ENCODE results near the gene BAMBI. TPM values are rescaled to one million over a fixed set of nuclear protein-coding genes. Genes with fewer than 3 reads are reported as not detected.

BAMBI gene
- total RNA-seq, 2 experiments from 2014 or later, result 0.31 to 0.33 TPM

DNA sequence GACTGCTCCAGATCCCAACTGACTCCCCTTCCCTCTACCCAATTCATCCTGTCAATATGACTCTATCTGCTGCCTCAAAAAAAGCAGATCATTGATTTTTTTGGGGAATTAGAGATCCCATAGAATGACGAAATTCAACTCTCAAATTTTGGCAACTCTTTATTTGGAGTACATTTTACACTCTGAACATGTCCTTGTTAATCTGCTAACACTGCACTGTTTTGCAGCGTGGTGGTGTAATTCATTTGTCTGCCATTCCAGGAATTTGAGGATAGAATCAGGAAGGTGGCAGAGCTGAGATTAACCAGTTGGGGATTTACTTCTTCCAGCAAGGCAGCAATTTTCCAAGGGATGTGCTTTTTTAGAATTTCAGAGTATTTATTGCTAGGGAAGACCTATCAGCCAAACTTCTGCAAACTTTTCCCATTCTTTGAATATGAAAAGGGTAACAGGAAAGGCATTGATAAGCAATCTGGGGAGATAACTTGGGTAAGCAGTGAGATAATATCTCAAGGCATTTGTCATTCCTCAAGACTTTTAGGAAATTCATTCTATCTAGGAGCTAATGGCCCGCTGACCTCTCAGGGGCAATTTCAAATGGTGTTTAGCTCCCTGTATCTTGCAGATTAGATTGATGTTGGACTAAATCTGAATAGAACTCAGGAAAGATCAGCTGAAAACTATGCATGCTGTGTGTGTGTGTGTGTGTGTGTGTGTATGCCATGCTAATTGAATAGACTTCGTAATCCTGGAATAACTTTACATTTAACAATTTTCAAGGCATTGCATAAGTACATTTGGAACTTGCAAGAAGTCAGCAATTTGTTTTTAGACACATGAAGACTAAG is 9.7 kb downstream of the BAMBI start:
- Mint-ChIP-seq H3K36me3 (no peaks in the 10 kb centered on the region), H3K27ac (no peak overlapping the region), H3K27me3 (peaks cover 17% of the 10 kb centered on the region), H3K9me3 (no peaks in the 10 kb centered on the region), H3K4me3 (no peak overlapping the region), H3K4me1 (ENCODE audit: low read depth) (no peaks in the 10 kb centered on the region)
- ChIA-PET POLR2A (no interaction called here), CTCF (no interaction called here)
- intact Hi-C loops (cut with micrococcal nuclease), result no loop called here
- DNase-seq, result no peak

DNA sequence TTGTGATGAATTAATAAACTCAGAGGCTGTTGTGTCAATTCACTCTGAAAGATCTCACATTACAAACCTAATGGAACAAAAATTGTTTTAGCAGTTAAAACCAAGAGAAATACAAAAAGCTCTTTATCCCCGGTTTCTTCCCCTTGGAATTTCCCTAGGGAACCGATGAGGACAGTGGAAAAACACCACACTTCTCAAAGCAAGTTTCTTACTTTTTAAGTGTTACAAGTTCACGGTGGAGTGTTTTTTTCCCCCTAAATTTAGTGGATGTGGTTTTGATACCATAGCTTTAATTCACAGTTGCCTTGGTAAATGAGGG is 10.3 kb downstream of the BAMBI start:
- H3K36me3 Mint-ChIP-seq, result no peaks in the 10 kb centered on the region
- H3K27ac Mint-ChIP-seq, result no peak overlapping the region
- POLR2A ChIA-PET, result no interaction called here
- H3K9me3 Mint-ChIP-seq, result no peaks in the 10 kb centered on the region
- peaks cover 17% of the 10 kb centered on the region for H3K27me3 Mint-ChIP-seq
- DNase-seq, result no peak
- intact Hi-C loops (cut with micrococcal nuclease), result no loop called here
- CTCF ChIA-PET, result no interaction called here
- H3K4me1 Mint-ChIP-seq (ENCODE audit: low read depth), result no peaks in the 10 kb centered on the region
- no peak overlapping the region for H3K4me3 Mint-ChIP-seq

DNA sequence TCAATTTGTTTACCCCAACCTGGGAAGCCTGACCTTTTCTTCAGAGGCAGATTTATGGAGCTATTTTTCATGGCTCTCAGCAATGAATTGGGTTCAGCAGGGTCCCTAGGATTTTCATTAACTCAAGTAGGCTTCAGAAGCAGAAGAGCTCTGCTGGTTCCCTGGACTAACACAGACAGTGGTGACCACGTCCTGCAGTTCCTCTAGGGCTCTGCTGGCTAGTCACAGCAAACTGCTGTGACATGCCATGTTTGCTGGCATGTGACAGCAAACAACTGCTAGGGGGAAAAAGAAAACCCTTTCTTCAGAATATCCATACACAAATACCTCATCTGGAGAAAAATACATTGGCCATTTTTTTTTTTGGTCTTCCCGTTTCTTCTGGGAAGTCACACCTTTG is 13.2 kb downstream of the BAMBI start:
- Mint-ChIP-seq H3K4me3 (no peak overlapping the region), H3K36me3 (no peaks in the 10 kb centered on the region), H3K27me3 (peaks cover 15% of the 10 kb centered on the region), H3K9me3 (no peaks in the 10 kb centered on the region), H3K27ac (no peak overlapping the region), H3K4me1 (ENCODE audit: low read depth) (no peaks in the 10 kb centered on the region)
- POLR2A ChIA-PET, result no interaction called here
- CTCF ChIA-PET, result no interaction called here
- intact Hi-C loops (cut with micrococcal nuclease), result no loop called here
- DNase-seq, result no peak

DNA sequence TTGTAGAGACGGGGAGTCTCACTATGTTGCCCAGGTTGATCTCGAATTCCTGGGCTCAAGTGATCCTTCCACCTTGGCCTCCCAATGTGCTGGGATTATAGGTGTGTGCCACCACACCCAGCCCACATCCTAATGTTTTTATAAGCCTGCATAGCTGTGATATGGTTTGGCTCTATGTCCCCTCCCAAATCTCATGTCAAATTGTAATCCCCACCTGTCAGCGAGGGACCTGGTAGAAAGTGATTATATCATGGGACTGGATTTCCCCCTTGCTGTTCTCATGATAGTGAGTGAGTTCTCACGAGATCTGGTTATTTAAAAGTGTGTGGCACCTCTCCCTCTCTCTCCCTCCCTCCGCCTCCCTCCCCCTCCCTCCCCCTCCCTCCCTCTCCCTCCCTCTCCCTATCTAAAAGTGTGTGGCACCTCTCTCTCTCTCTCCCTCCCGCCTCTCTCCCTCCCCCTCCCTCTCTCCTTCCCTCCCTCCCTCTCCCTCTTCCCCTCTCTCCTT is 13.9 kb downstream of the BAMBI start:
- Mint-ChIP-seq H3K27ac (no peak overlapping the region), H3K27me3 (peaks cover 15% of the 10 kb centered on the region), H3K36me3 (no peaks in the 10 kb centered on the region), H3K9me3 (no peaks in the 10 kb centered on the region), H3K4me1 (ENCODE audit: low read depth) (no peaks in the 10 kb centered on the region), H3K4me3 (no peak overlapping the region)
- ChIA-PET POLR2A (no interaction called here), CTCF (no interaction called here)
- DNase-seq, result no peak
- intact Hi-C loops (cut with micrococcal nuclease), result no loop called here

DNA sequence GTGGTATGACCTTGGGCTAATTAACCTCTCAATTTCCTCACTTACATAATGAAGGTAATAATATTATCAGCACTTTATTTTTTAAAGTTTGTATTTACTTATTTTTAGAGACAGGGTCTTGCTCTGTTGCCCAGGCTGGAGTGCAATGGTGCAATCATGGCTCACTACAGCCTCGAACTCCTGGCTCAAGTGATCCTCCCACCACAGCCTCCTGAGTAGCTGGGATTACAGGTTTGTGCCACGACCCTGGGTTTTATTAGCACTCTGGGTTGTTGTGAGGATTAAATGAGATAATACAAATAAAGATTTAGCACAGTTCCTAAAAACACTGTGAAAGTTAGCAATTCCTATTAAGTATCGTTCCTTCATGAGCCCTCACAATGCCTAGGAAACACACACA is 14.7 kb downstream of the BAMBI start:
- H3K9me3 Mint-ChIP-seq, result no peaks in the 10 kb centered on the region
- intact Hi-C loops (cut with micrococcal nuclease), result no loop called here
- H3K4me3 Mint-ChIP-seq, result no peak overlapping the region

DNA sequence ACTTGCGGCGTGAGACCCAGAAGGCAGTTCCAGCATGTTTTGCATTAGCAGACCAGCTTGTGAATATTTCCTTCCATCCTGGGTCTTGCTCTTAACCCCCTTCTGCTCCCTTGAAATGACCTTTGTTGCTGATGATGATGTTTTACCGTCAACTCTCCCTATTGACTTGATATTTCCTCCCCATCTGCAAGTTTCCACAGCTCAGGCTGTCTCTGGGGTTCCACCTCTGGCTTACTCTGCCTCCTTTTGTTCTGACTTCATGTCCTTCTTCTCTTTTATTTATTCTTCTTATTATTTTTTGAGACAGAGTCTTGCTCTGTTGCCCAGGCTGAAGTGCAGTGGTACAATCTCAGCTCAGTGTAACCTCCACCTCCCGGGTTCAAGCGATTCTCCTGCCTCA is 17.2 kb downstream of the BAMBI start:
- DNase-seq, result no peak
- no peaks in the 10 kb centered on the region for H3K36me3 Mint-ChIP-seq

More for the DNA sequence above, 14.7 kb downstream of the BAMBI start:
- ChIA-PET POLR2A (no interaction called here), CTCF (no interaction called here)
- no peak for DNase-seq
- peaks cover 11% of the 10 kb centered on the region for H3K27me3 Mint-ChIP-seq
- no peak overlapping the region for H3K27ac Mint-ChIP-seq
- no peaks in the 10 kb centered on the region for H3K4me1 Mint-ChIP-seq (ENCODE audit: low read depth)
- H3K36me3 Mint-ChIP-seq, result no peaks in the 10 kb centered on the region

DNA sequence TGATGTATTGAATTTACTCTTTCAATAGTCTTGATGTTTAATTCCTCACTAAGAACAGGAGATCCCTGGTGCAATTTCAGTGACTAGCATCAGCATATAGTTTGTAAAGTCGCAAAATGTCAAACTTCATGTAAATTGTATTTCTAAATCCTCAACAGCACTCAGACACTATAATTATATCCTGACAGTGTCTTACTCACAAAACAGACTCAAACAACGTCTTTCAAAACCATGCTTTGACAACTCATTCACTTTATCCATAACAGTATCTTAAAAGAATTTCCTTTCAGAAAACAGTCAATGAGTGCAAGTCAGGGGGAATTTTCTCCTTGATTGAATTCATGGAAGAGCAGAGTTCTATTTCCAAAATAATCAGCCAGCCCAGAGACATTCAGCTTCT is 20.8 kb downstream of the BAMBI start:
- no peak for DNase-seq
- H3K36me3 Mint-ChIP-seq, result no peaks in the 10 kb centered on the region
- no peak overlapping the region for H3K27ac Mint-ChIP-seq
- peaks cover 12% of the 10 kb centered on the region for H3K27me3 Mint-ChIP-seq
- CTCF ChIA-PET, result no interaction called here
- intact Hi-C loops (cut with micrococcal nuclease), result no loop called here
- H3K4me3 Mint-ChIP-seq, result no peak overlapping the region
- POLR2A ChIA-PET, result no interaction called here
- H3K9me3 Mint-ChIP-seq, result no peaks in the 10 kb centered on the region
- no peaks in the 10 kb centered on the region for H3K4me1 Mint-ChIP-seq (ENCODE audit: low read depth)

More for the DNA sequence above, 17.2 kb downstream of the BAMBI start:
- Mint-ChIP-seq H3K4me3 (no peak overlapping the region), H3K9me3 (no peaks in the 10 kb centered on the region), H3K27ac (no peak overlapping the region), H3K27me3 (peaks cover 16% of the 10 kb centered on the region), H3K4me1 (ENCODE audit: low read depth) (no peaks in the 10 kb centered on the region)
- intact Hi-C loops (cut with micrococcal nuclease), result no loop called here
- ChIA-PET CTCF (interaction anchor here (1.0 kb wide), 1 partner anchor 66 kb away, joined by 3 read pairs; no protein-coding TSS in a partner anchor), POLR2A (no interaction called here)

DNA sequence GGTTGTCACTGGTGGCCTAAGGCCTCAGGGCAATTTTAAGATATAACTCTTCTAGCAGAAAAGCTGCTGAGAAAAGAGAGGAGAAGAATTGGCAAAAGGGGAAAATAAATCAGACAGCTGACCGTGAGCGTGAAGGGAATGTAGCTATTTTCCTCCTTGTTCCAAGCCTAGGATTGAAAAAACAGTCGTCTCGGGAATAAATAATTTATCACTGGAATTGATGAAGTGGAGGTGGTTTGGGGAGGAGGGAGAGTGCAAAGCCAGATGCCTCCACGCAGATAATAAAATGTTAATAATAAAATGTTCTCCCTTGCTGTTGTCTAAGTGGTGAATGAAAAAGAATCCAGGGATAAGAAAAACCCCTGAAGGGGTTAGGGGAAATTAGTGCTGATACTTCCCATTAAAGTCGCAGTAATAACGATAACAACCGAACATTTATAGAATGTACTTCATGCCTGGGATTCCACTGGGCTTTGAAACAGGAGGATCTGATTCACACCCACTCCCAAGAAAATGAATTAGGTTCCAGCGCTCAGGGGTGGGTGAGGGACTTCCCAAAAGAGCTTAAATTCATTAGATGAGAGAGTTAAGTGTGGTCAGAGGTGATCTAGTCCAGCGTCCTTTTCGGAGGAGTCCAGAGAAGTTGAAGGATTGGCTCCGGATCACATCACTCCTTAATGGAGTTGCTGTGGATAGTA is 27.3 kb downstream of the BAMBI start:
- intact Hi-C loops (cut with micrococcal nuclease), result no loop called here
- CTCF ChIA-PET, result no interaction called here
- no peak for DNase-seq
- Mint-ChIP-seq H3K36me3 (no peaks in the 10 kb centered on the region), H3K27me3 (peaks cover 11% of the 10 kb centered on the region), H3K4me3 (no peak overlapping the region), H3K9me3 (no peaks in the 10 kb centered on the region), H3K27ac (no peak overlapping the region), H3K4me1 (ENCODE audit: low read depth) (no peaks in the 10 kb centered on the region)
- POLR2A ChIA-PET, result no interaction called here

DNA sequence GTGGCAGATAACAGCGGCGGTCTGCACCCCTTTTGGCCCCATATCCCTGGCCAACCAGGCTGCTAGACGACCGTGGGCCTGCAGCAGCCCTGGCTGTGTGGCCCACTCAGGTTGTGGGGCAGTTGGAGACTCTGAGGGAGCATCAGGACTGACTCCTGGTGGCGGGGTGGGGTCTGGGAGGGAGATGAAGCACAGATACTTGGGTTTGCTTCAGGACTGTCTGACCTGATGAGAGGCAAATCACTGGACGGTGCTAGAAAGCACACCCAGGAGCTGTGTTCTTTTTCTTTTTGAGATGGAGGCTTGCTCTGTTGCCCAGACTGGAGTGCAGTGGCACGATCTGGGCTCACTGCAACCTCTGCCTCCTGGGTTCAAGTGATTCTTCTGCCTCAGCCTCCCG is 28.2 kb downstream of the BAMBI start:
- Mint-ChIP-seq H3K27me3 (peaks cover 11% of the 10 kb centered on the region), H3K4me1 (ENCODE audit: low read depth) (no peaks in the 10 kb centered on the region), H3K27ac (no peak overlapping the region), H3K9me3 (no peaks in the 10 kb centered on the region), H3K36me3 (no peaks in the 10 kb centered on the region), H3K4me3 (no peak overlapping the region)
- intact Hi-C loops (cut with micrococcal nuclease), result no loop called here
- no peak for DNase-seq
- CTCF ChIA-PET, result no interaction called here
- POLR2A ChIA-PET, result no interaction called here

DNA sequence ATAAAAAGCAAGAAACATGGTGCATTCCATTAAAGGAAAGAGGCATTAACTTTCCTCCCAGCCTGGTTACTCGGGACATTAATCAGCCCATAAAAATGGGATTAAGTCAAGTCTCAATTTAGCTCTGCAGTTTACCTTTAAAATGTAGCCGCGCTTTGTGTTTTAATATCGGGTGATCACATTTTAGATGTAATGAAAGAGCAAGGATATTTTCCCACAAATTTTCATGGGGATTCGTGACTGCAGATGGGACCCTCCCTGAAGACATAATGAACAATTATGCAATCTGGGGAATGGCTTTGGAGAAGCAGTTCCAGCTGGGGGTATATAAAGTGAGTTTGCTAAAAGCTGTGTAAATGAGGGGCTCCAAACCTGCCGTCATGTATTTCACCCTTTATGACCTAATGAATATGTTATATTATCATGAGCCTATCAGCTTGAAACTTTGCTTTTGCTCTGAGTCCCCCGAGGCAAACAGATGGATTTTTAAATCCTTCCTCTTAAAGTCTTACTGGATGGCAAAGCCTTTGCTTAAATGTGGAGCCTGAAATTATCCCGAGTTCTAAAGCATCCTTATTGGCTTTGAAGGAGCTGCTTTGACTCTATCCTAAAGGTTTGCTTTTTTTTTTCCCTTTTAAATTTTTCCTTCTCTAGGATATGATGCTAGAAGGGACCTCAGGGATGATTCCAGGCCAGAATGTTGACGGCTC is 31.8 kb downstream of the BAMBI start:
- no peak overlapping the region for H3K4me3 Mint-ChIP-seq
- H3K27ac Mint-ChIP-seq, result no peak overlapping the region
- ChIA-PET POLR2A (no interaction called here), CTCF (no interaction called here)
- intact Hi-C loops (cut with micrococcal nuclease), result no loop called here
- H3K27me3 Mint-ChIP-seq, result peaks cover 10% of the 10 kb centered on the region
- no peaks in the 10 kb centered on the region for H3K4me1 Mint-ChIP-seq (ENCODE audit: low read depth)
- no peaks in the 10 kb centered on the region for H3K9me3 Mint-ChIP-seq
- no peaks in the 10 kb centered on the region for H3K36me3 Mint-ChIP-seq
- no peak for DNase-seq

DNA sequence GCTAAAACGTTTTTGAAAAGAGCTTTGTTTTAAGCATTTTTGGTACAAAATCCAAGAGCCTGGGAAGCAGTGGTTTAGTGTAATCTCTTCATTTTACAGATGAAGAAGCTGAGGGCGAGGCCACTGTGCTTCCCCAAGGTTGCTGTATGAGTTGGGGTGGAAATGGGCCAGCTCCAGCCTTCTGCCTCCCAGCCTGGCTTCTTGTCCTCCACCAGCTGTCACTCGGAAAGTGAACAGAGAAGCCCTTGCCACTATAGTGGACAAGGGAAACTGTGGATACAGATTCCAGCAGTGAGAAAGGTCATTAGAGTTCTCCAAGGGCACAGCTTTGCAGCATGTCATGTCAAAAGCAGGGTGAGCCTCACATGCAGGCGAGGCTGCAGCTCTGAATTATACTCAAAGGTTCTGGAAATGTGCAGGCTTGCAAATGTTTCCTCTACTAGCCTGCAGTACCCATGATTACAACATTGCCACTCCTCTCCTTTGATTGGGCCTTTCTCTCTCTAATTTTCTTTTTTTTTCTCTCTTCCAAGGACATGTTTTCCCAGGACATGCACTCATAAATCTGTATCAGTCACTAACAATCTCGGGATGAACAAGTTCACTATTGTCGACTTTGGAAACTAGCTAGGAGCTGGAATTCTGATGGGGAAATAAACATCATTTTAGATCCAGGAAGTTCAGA is 33.0 kb downstream of the BAMBI start:
- no peak overlapping the region for H3K27ac Mint-ChIP-seq
- H3K27me3 Mint-ChIP-seq, result peaks cover 10% of the 10 kb centered on the region
- intact Hi-C loops (cut with micrococcal nuclease), result no loop called here
- H3K4me3 Mint-ChIP-seq, result no peak overlapping the region
- CTCF ChIA-PET, result interaction anchor here (0.6 to 1.1 kb wide), 2 partner anchors 33 to 676 kb away, joined by 3 read pairs; partner anchors contain the start of gene BAMBI
- no peaks in the 10 kb centered on the region for H3K9me3 Mint-ChIP-seq
- H3K36me3 Mint-ChIP-seq, result no peaks in the 10 kb centered on the region
- POLR2A ChIA-PET, result no interaction called here
- no peak for DNase-seq
- no peaks in the 10 kb centered on the region for H3K4me1 Mint-ChIP-seq (ENCODE audit: low read depth)

DNA sequence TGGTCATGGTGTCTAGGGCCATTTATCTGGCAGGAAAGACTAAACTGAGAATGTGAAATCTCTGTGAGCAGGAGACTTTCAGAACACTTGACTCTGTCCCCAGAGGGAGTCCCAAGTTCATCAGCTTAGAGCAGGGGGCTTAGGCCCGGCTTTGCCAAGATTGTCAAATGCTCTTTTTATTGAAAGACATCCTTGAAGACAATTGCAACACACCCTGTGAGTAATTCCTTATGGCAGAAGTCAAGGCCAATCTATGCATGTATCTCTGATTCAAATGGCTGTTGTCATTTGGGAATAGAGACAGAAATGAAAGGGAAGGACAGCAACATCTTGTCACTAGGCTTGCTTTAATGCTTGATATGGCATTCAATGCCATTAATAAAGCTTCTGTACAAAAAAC is 33.7 kb downstream of the BAMBI start:
- H3K4me1 Mint-ChIP-seq (ENCODE audit: low read depth), result no peaks in the 10 kb centered on the region
- no peak for DNase-seq
- no peak overlapping the region for H3K27ac Mint-ChIP-seq
- H3K36me3 Mint-ChIP-seq, result no peaks in the 10 kb centered on the region
- CTCF ChIA-PET, result interaction anchor here (0.6 kb wide), 1 partner anchor 675 kb away, joined by 3 read pairs; no protein-coding TSS in a partner anchor
- intact Hi-C loops (cut with micrococcal nuclease), result no loop called here
- no peaks in the 10 kb centered on the region for H3K9me3 Mint-ChIP-seq
- peaks cover 8% of the 10 kb centered on the region for H3K27me3 Mint-ChIP-seq
- H3K4me3 Mint-ChIP-seq, result no peak overlapping the region
- POLR2A ChIA-PET, result interaction anchor here (0.6 kb wide), 1 partner anchor 241 kb away, joined by 4 read pairs; no protein-coding TSS in a partner anchor

All from activated CD4-positive, alpha-beta memory T cell treated with anti-CD3 and anti-CD28 coated beads for 36 hours (primary cell).